GM12864 (cell line): ENCODE measurements around the gene MFNG.

Source experiments
- DNase-seq: peaks from one replicate; pipeline ENCODE4 v3.0.0-alpha.2; 2011; ENCODE audit warnings: low read depth
- H3K4me3 ChIP-seq: 2 replicates; pipeline ENCODE4 v1.5.1; 2011; ENCODE audit warnings: mild to moderate bottlenecking, low read depth, low read length, control low read depth
- CTCF ChIP-seq: IDR thresholded peaks from 2 replicates; pipeline ENCODE4 v1.5.1; 2011; ENCODE audit warnings: low read depth, mild to moderate bottlenecking, moderate library complexity, low read length, control low read depth, inconsistent platforms; ENCODE audit errors: missing control alignments

The MFNG gene

GRCh38 chr22:37433786-37434185, 52.4 kb downstream of the MFNG start:
- no peak overlapping the region for H3K4me3 ChIP-seq
- no peak for TF ChIP-seq CTCF
- no peak for DNase-seq

GRCh38 chr22:37432708-37433054, 53.5 kb downstream of the MFNG start:
- TF ChIP-seq CTCF, result no peak
- H3K4me3 ChIP-seq, result no peak overlapping the region
- no peak for DNase-seq

DNA sequence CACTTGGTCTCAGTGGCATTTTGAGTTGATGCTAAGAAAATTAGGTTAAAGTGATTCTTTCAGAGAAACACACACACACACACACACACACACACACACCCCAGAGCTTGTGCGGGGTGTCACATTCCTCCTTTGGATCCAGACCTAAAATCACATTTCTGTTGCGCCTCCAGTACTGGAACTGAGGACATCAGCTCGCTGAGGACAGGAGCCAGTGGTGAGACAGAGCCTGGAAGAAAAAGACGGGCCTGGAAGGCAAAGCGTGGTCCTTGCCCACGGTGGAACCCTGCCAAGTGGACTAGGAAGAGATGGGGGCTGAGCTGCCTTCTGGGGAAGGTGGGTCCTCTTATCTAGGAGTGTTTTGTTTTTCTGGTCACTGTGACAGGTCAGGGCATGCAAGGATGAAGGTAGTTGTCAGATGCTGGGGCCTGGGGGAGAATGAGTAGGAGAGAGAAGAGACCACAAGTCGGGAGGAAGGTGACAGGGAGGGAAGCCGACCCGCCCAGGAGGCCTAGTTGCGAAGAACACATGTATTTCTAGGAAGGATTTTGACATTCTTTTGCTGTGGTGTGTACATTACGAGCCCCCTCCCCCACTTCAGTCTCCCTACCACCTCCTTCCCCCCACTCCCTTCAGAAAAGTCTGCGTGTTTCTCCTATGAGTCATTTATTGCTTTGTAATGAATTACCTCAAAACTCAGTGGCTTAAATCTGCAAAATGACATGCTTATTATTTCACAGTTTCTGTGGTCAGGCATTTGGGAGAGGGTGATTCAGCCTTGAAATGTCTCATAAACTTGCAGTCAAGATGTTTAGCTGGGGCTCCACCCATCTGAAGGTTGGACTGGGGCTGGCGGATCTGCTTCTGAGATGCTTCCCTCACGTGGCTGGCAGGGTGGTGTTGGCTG, 54.1 kb downstream of the MFNG start:
- no peak overlapping the region for H3K4me3 ChIP-seq
- no peak for DNase-seq

DNA sequence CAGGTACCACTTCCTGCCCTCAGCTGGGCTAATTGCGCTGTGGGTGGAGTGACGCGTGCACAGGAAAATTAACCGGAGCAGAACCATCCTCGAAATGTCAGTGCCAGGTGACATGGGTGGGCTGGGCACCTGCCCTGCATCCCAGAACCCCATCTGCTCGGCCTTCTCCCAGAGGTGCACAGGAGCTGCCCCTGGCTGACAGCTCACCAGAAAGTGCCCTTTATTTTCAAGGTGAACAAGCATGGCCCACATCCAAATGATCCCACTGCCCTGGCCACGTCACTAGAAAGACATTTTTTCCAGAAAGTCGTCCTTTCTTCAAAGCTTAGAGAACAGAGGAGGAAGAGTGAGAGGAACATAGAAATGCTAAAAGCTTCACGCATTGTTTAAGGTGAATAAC, 54.8 kb downstream of the MFNG start:
- TF ChIP-seq CTCF, result no peak
- DNase-seq, result no peak
- H3K4me3 ChIP-seq, result no peak overlapping the region

More for the DNA sequence above, 54.1 kb downstream of the MFNG start:
- no peak for TF ChIP-seq CTCF

DNA sequence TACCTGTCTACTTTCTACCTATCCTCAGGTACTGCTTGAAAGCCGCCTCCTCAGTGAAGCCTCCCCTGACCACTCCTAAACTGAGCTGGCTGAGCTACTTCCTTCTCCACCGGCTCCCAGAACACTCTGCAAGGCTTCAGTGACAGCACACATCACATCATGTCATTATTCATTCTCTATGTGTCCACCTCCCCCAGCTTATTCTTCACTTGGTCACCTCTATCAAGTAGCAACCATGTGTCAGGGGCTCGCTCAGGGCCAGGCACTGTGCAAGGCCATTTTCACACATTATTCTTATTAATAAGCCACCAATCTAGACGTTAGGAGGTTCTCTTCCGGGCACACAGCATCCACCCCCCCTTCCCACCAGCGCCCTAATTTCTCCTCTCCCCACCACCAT, 55.2 kb downstream of the MFNG start:
- no peak overlapping the region for H3K4me3 ChIP-seq
- DNase-seq, result no peak
- TF ChIP-seq CTCF, result no peak

GRCh38 chr22:37428649-37429586, 57.3 kb downstream of the MFNG start:
- H3K4me3 ChIP-seq, result no peak overlapping the region
- peak; percentile 85 for TF ChIP-seq CTCF
- DNase-seq, result no peak
